Measurements from ENCODE around the gene LACTB.

DNA sequence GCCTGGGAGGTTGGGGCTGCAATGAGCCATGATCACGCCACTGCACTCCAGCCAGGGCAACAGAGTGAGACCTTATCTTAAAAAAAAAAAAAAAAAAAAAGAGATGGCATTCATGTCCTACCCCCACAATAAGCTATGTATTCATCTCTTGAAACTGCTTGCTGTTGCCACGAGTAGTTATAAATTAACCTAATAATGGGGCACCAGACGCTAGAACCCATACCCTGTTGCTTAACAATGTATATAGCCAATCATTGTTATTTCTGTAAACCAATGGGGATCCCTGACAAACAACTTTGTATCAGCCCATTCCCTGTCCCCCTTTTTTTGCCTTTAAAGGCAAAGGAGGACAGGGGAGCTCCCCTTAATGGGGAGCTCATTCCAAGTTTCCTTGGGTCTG, 2.8 kb upstream of the LACTB start:
- no peak for TF ChIP-seq POLR2A (IDR thresholded peaks at IDR 0.05)
- TF ChIP-seq, protein P1, sequence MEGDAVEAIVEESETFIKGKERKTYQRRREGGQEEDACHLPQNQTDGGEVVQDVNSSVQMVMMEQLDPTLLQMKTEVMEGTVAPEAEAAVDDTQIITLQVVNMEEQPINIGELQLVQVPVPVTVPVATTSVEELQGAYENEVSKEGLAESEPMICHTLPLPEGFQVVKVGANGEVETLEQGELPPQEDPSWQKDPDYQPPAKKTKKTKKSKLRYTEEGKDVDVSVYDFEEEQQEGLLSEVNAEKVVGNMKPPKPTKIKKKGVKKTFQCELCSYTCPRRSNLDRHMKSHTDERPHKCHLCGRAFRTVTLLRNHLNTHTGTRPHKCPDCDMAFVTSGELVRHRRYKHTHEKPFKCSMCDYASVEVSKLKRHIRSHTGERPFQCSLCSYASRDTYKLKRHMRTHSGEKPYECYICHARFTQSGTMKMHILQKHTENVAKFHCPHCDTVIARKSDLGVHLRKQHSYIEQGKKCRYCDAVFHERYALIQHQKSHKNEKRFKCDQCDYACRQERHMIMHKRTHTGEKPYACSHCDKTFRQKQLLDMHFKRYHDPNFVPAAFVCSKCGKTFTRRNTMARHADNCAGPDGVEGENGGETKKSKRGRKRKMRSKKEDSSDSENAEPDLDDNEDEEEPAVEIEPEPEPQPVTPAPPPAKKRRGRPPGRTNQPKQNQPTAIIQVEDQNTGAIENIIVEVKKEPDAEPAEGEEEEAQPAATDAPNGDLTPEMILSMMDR (IDR thresholded peaks at IDR 0.05) = no peak

All from prostate gland (tissue), 2 donors.